Gastrocnemius medialis (tissue), 4 donors: Measurements from ENCODE around the gene FNDC3B.

Source experiments
- CTCF ChIP-seq, 5 experiments: fragments of 450-650 bp in 3 of 5; fragments of 200-600 bp in 2 of 5; sonication (generic) in 2 of 5; IDR thresholded peaks in 4 of 5; conservative IDR thresholded peaks in 1 of 5; 1 replicate in 4 of 5; 2 replicates in 1 of 5; pipeline ENCODE4 v1.5.1; 2016 to 2019; ENCODE audit warnings: antibody characterized with exemption in 5 of 5, mild to moderate bottlenecking in 3 of 5, moderate library complexity in 3 of 5
- POLR2A ChIP-seq, 2 donors: fragments of 450-650 bp; IDR thresholded peaks; one replicate each; pipeline ENCODE4 v1.6.1; 2017; ENCODE audit warnings: antibody characterized with exemption in 2 of 2, mild to moderate bottlenecking in 2 of 2, moderate library complexity in 2 of 2

DNA sequence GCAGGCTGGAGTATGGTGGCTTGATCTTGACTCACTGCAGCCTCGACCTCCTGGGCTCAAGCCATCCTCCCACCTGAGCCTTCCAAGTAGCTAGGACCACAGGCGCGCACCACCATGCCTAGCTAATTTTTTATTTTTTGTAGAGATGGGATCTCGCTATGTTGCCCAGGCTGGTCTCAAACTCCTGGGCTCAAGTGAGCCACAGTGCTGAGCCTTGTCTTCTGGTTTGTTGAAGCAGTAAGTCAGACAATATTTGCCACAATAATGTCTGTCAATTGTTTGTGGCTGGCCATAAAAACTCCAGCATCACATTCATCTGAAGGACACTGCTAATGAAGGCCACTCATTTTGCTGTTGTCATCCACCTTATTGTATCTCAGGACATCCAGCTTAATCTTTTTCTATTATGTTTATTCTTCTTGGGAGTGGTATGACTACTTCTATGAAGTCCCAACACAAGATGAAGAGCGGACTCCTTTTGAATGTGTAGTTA, 185.9 kb downstream of the FNDC3B start:
- TF ChIP-seq CTCF (IDR thresholded peaks at IDR 0.05 in 4 of 5, conservative IDR thresholded peaks at IDR 0.05 in 1 of 5) (no peak), POLR2A (IDR thresholded peaks at IDR 0.05) (no peak)
